WTC11 (cell line): ENCODE data around the gene FBXL16. TPM values are rescaled to one million over a fixed set of nuclear protein-coding genes. Genes with fewer than 3 reads are reported as not detected.

Experiments used
- AR ChIP-seq: fragments of 250-450 bp; sonication (Bioruptor Pico); IDR thresholded peaks from 2 replicates; pipeline ENCODE4 v1.9.0; 2021; ENCODE audit warnings: mild to moderate bottlenecking
- ATF1 ChIP-seq: sonication (generic); formaldehyde crosslinking; IDR thresholded peaks from 2 replicates; pipeline ENCODE4 v1.8.1; 2023; ENCODE audit warnings: mild to moderate bottlenecking, moderate library complexity, missing genetic modification reagents
- CREM ChIP-seq: sonication (generic); formaldehyde crosslinking; IDR thresholded peaks from 2 replicates; pipeline ENCODE4 v1.8.1; 2022; ENCODE audit warnings: mild to moderate bottlenecking, missing genetic modification reagents, moderate library complexity
- E2F1 ChIP-seq: sonication (generic); formaldehyde crosslinking; IDR thresholded peaks from 2 replicates; pipeline ENCODE4 v1.8.0; 2022; ENCODE audit warnings: mild to moderate bottlenecking, missing genetic modification reagents
- E2F4 ChIP-seq: sonication (generic); formaldehyde crosslinking; IDR thresholded peaks from 2 replicates; pipeline ENCODE4 v1.8.1; 2022; ENCODE audit warnings: low read depth, mild to moderate bottlenecking, moderate library complexity, missing genetic modification reagents, borderline replicate concordance
- E2F5 ChIP-seq: sonication (generic); formaldehyde crosslinking; IDR thresholded peaks from 2 replicates; pipeline ENCODE4 v1.8.1; 2022; ENCODE audit warnings: mild to moderate bottlenecking, moderate library complexity, missing genetic modification reagents
- ELF4 ChIP-seq: sonication (generic); formaldehyde crosslinking; IDR thresholded peaks from 2 replicates; pipeline ENCODE4 v1.8.1; 2022; ENCODE audit warnings: low read depth, mild to moderate bottlenecking, moderate library complexity, missing genetic modification reagents
- ESRRA ChIP-seq: sonication (generic); formaldehyde crosslinking; IDR thresholded peaks from 2 replicates; pipeline ENCODE4 v1.8.1; 2022; ENCODE audit warnings: mild to moderate bottlenecking, missing genetic modification reagents, borderline replicate concordance
- ETV6 ChIP-seq: sonication (generic); formaldehyde crosslinking; IDR thresholded peaks from 2 replicates; pipeline ENCODE4 v1.8.1; 2022; ENCODE audit warnings: mild to moderate bottlenecking, missing genetic modification reagents
- FOXK1 ChIP-seq: sonication (generic); formaldehyde crosslinking; IDR thresholded peaks from 2 replicates; pipeline ENCODE4 v1.8.0; 2022; ENCODE audit warnings: mild to moderate bottlenecking, moderate library complexity, missing genetic modification reagents
- GABPB1 ChIP-seq: sonication (generic); formaldehyde crosslinking; IDR thresholded peaks from 2 replicates; pipeline ENCODE4 v1.8.1; 2023; ENCODE audit warnings: mild to moderate bottlenecking, missing genetic modification reagents
- GTF2I ChIP-seq: fragments of 250-450 bp; sonication (Bioruptor Pico); conservative IDR thresholded peaks from 2 replicates; pipeline ENCODE4 v1.4.0; 2021; ENCODE audit warnings: mild to moderate bottlenecking
- IRF1 ChIP-seq: sonication (generic); formaldehyde crosslinking; IDR thresholded peaks from 2 replicates; pipeline ENCODE4 v1.8.0; 2023; ENCODE audit warnings: missing genetic modification reagents
- JAZF1 ChIP-seq: fragments of 250-450 bp; sonication (Bioruptor Pico); IDR thresholded peaks from 2 replicates; pipeline ENCODE4 v1.9.0; 2021; ENCODE audit warnings: moderate library complexity, mild to moderate bottlenecking, inconsistent platforms
- JUN ChIP-seq: sonication (generic); formaldehyde crosslinking; IDR thresholded peaks from 2 replicates; pipeline ENCODE4 v1.8.0; 2023; ENCODE audit warnings: mild to moderate bottlenecking, missing genetic modification reagents
- MAX ChIP-seq: sonication (generic); formaldehyde crosslinking; IDR thresholded peaks from 2 replicates; pipeline ENCODE4 v1.8.0; 2022; ENCODE audit warnings: mild to moderate bottlenecking, missing genetic modification reagents
- MLX ChIP-seq: sonication (generic); formaldehyde crosslinking; IDR thresholded peaks from 2 replicates; pipeline ENCODE4 v1.8.1; 2023; ENCODE audit warnings: mild to moderate bottlenecking, missing genetic modification reagents, moderate library complexity
- MYBL2 ChIP-seq: sonication (generic); formaldehyde crosslinking; IDR thresholded peaks from 2 replicates; pipeline ENCODE4 v1.8.1; 2023; ENCODE audit warnings: mild to moderate bottlenecking, moderate library complexity, missing genetic modification reagents
- NFATC4 ChIP-seq: fragments of 250-450 bp; sonication (Bioruptor Pico); IDR thresholded peaks from 2 replicates; pipeline ENCODE4 v1.9.0; 2021; ENCODE audit warnings: mild to moderate bottlenecking
- NFYB ChIP-seq: sonication (generic); formaldehyde crosslinking; conservative IDR thresholded peaks from 2 replicates; pipeline ENCODE4 v1.8.0; 2022; ENCODE audit warnings: low read depth, missing genetic modification reagents
- RELA ChIP-seq: sonication (generic); formaldehyde crosslinking; IDR thresholded peaks from 2 replicates; pipeline ENCODE4 v1.8.1; 2022; ENCODE audit warnings: missing genetic modification reagents, mild to moderate bottlenecking, borderline replicate concordance
- TP53 ChIP-seq: sonication (generic); formaldehyde crosslinking; IDR thresholded peaks from 2 replicates; pipeline ENCODE4 v1.8.1; 2023; ENCODE audit warnings: mild to moderate bottlenecking, missing genetic modification reagents
- ZBTB21 ChIP-seq: sonication (generic); formaldehyde crosslinking; IDR thresholded peaks from 2 replicates; pipeline ENCODE4 v1.8.1; 2023; ENCODE audit warnings: mild to moderate bottlenecking, missing genetic modification reagents, borderline replicate concordance
- ZBTB43 ChIP-seq: sonication (generic); formaldehyde crosslinking; IDR thresholded peaks from 2 replicates; pipeline ENCODE4 v1.8.1; 2023; ENCODE audit warnings: mild to moderate bottlenecking, missing genetic modification reagents
- ZNF219 ChIP-seq: sonication (generic); formaldehyde crosslinking; IDR thresholded peaks from 2 replicates; pipeline ENCODE4 v1.8.0; 2023; ENCODE audit warnings: missing genetic modification reagents, mild to moderate bottlenecking, borderline replicate concordance
- ZNF281 ChIP-seq: sonication (generic); formaldehyde crosslinking; IDR thresholded peaks from 2 replicates; pipeline ENCODE4 v1.8.0; 2023; ENCODE audit warnings: mild to moderate bottlenecking, missing genetic modification reagents
- ZNF423 ChIP-seq: fragments of 250-450 bp; sonication (Bioruptor Pico); IDR thresholded peaks from 2 replicates; pipeline ENCODE4 v2.1.2; 2022; ENCODE audit warnings: mild to moderate bottlenecking, moderate library complexity
- total RNA-seq: library from RNA; stranded (reverse); gene quantifications from 3 replicates; pipeline ENCODE4 v1.2.3, GENCODE V29; 2021

The FBXL16 gene
- total RNA-seq, 1 experiment from 2014 or later = 22.7 TPM

GRCh38 chr16:720990-721764 is 15.6 kb upstream of the FBXL16 start, which contains the start of gene ANTKMT (continued):
- peak; percentile 68 for TF ChIP-seq ZNF423 (CRISPR knock-in tag)
- no peak for TF ChIP-seq AR (CRISPR knock-in tag)
- peak; percentile 26 for TF ChIP-seq NFYB (CRISPR knock-in tag)
- no peak for TF ChIP-seq GTF2I (CRISPR knock-in tag)
- TF ChIP-seq ETV6 (CRISPR knock-in tag) = peak; percentile 85
- peak; percentile 48; the same call in 1 of the 2 replicates for TF ChIP-seq ZBTB43
- TF ChIP-seq ESRRA (CRISPR knock-in tag) = peak; percentile 96
- TF ChIP-seq FOXK1 (CRISPR knock-in tag) = peak; percentile 85
- TF ChIP-seq ELF4 = peak; percentile 94; the same call in 1 of the 2 replicates
- no peak; the same call in none of the 2 replicates for TF ChIP-seq JUN (CRISPR knock-in tag)
- TF ChIP-seq CREM (CRISPR knock-in tag) = peak; percentile 87
- TF ChIP-seq MLX = peak; percentile 76; the same call in 1 of the 2 replicates
- TF ChIP-seq ZNF281 = peak; percentile 94
- TF ChIP-seq ATF1 (CRISPR knock-in tag) = peak; percentile 92; the same call in 1 of the 2 replicates
- peak; percentile 72; the same call in 1 of the 2 replicates for TF ChIP-seq E2F5
- 0 out of 2 replicates have a peak, but pooled peaks have one; percentile 61 for TF ChIP-seq NFATC4 (CRISPR knock-in tag)
- peak; percentile 73; the same call in 1 of the 2 replicates for TF ChIP-seq MYBL2 (CRISPR knock-in tag)
- TF ChIP-seq E2F1 (CRISPR knock-in tag) = peak; percentile 95
- peak; percentile 76 for TF ChIP-seq GABPB1 (CRISPR knock-in tag)
- TF ChIP-seq TP53 (CRISPR knock-in tag) = peak; percentile 87
- TF ChIP-seq IRF1 (CRISPR knock-in tag) = peak; percentile 89
- peak; percentile 99 for TF ChIP-seq MAX (CRISPR knock-in tag)
- TF ChIP-seq ZBTB21 (CRISPR knock-in tag) = 0 out of 2 replicates have a peak, but pooled peaks have one; percentile 77
- peak; percentile 93; the same call in 1 of the 2 replicates for TF ChIP-seq RELA (CRISPR knock-in tag)
- TF ChIP-seq JAZF1 (CRISPR knock-in tag) = no peak
- TF ChIP-seq ZNF219 (CRISPR knock-in tag) = peak; percentile 86; the same call in 1 of the 2 replicates
- TF ChIP-seq E2F4 = peak; percentile 65; the same call in 1 of the 2 replicates
